ENCODE measurements around the gene AP1M1. TPM values are rescaled to one million over a fixed set of nuclear protein-coding genes. Genes with fewer than 3 reads are reported as not detected.

AP1M1 gene
- total RNA-seq, 1 donor from 2014 or later: 96.2 TPM

GRCh38 chr19:16180611-16181010, 17.1 kb upstream of the AP1M1 start:
- DNase-seq (ENCODE audit: low read depth): no peak
- Histone ChIP-seq H3K4me3 (ENCODE audit: low read depth, low read length) (no peak overlapping the region), H3K36me3 (ENCODE audit: control insufficient read depth, insufficient read depth, low read length) (no peaks in the 10 kb centered on the region), H3K27me3 (ENCODE audit: control insufficient read depth, insufficient read depth, low read length) (no peaks in the 10 kb centered on the region)
- no peak for TF ChIP-seq CTCF (IDR thresholded peaks at IDR 0.05; ENCODE audit: insufficient read depth, low read length, poor library complexity, severe bottlenecking)

GRCh38 chr19:16184665-16185122, 13.0 kb upstream of the AP1M1 start:
- no peak for DNase-seq (ENCODE audit: low read depth)
- H3K4me3 ChIP-seq (ENCODE audit: low read depth, low read length): peak overlapping the region; percentile 74
- no peaks in the 10 kb centered on the region for H3K36me3 ChIP-seq (ENCODE audit: control insufficient read depth, insufficient read depth, low read length)
- no peak for TF ChIP-seq CTCF (IDR thresholded peaks at IDR 0.05; ENCODE audit: insufficient read depth, low read length, poor library complexity, severe bottlenecking)
- no peaks in the 10 kb centered on the region for H3K27me3 ChIP-seq (ENCODE audit: control insufficient read depth, insufficient read depth, low read length)

GRCh38 chr19:16185123-16185767, 12.5 kb upstream of the AP1M1 start, which contains the start of gene FAM32A:
FAM32A (plus strand) TSS chr19:16185410; CDS start chr19:16185443, 33 bp downstream.
- Histone ChIP-seq H3K27me3 (ENCODE audit: control insufficient read depth, insufficient read depth, low read length) (no peaks in the 10 kb centered on the region), H3K4me3 (ENCODE audit: low read depth, low read length) (peak within 1 kb of the TSS; percentile 74), H3K36me3 (ENCODE audit: control insufficient read depth, insufficient read depth, low read length) (no peaks in the 10 kb centered on the region)
- peak; percentile 97 for DNase-seq (ENCODE audit: low read depth)
- peak; percentile 16 for TF ChIP-seq CTCF (IDR thresholded peaks at IDR 0.05; ENCODE audit: insufficient read depth, low read length, poor library complexity, severe bottlenecking)

- DNase-seq (ENCODE audit: low read depth): no peak
- Histone ChIP-seq H3K36me3 (ENCODE audit: control insufficient read depth, insufficient read depth, low read length) (peaks cover 2% of the 10 kb centered on the region), H3K4me3 (ENCODE audit: low read depth, low read length) (peak overlapping the region; percentile 74), H3K27me3 (ENCODE audit: control insufficient read depth, insufficient read depth, low read length) (no peaks in the 10 kb centered on the region)
- TF ChIP-seq CTCF (IDR thresholded peaks at IDR 0.05; ENCODE audit: insufficient read depth, low read length, poor library complexity, severe bottlenecking): peak; percentile 66
Observed at GRCh38 chr19:16185768-16186123, 12.0 kb upstream of the AP1M1 start.

- no peak for TF ChIP-seq CTCF (IDR thresholded peaks at IDR 0.05; ENCODE audit: insufficient read depth, low read length, poor library complexity, severe bottlenecking)
- H3K27me3 ChIP-seq (ENCODE audit: control insufficient read depth, insufficient read depth, low read length): no peaks in the 10 kb centered on the region
- peaks cover 2% of the 10 kb centered on the region for H3K36me3 ChIP-seq (ENCODE audit: control insufficient read depth, insufficient read depth, low read length)
- DNase-seq (ENCODE audit: low read depth): no peak
- H3K4me3 ChIP-seq (ENCODE audit: low read depth, low read length): no peak overlapping the region
Observed at GRCh38 chr19:16188521-16188920, 9.2 kb upstream of the AP1M1 start.

GRCh38 chr19:16190198-16190597, 7.5 kb upstream of the AP1M1 start:
- TF ChIP-seq CTCF (IDR thresholded peaks at IDR 0.05; ENCODE audit: insufficient read depth, low read length, poor library complexity, severe bottlenecking): no peak
- no peak for DNase-seq (ENCODE audit: low read depth)
- H3K36me3 ChIP-seq (ENCODE audit: control insufficient read depth, insufficient read depth, low read length): peaks cover 2% of the 10 kb centered on the region

More at GRCh38 chr19:16190198-16190597, 7.5 kb upstream of the AP1M1 start:
- no peak overlapping the region for H3K4me3 ChIP-seq (ENCODE audit: low read depth, low read length)
- H3K27me3 ChIP-seq (ENCODE audit: control insufficient read depth, insufficient read depth, low read length): no peaks in the 10 kb centered on the region

All from kidney epithelial cell (primary cell).